Heart left ventricle (tissue), 16 donors: ENCODE measurements around the gene ATP6V1A. TPM values are rescaled to one million over a fixed set of nuclear protein-coding genes. Genes with fewer than 3 reads are reported as not detected.

Source experiments
- ATAC-seq, 4 donors: fragments of 200-7000 bp; cut with Tn5 transposase; one replicate each; pipeline ENCODE4 v1.9.1; 2020 to 2022; ENCODE audit warnings: moderate library complexity in 4 of 4, mild to moderate bottlenecking in 3 of 4, moderate number of reproducible peaks in 1 of 4
- DNase-seq, 5 donors: peaks; one replicate each; pipeline ENCODE4 v3.0.0-alpha.2; 2020
- H3K27ac ChIP-seq, 12 donors: fragments of 200-600 bp; sonication (generic) in 4 of 12; one replicate each; pipeline versions ENCODE4 v1.5.0 to v1.8.0; 2016 to 2022; ENCODE audit warnings: mild to moderate bottlenecking in 2 of 12
- H3K27me3 ChIP-seq, 9 donors: fragments of 200-600 bp; sonication (generic) in 2 of 9; one replicate each; pipeline versions ENCODE4 v1.5.1 to v1.8.0; 2016 to 2022; ENCODE audit warnings: mild to moderate bottlenecking in 3 of 9
- H3K36me3 ChIP-seq, 9 donors: fragments of 200-600 bp; sonication (generic) in 2 of 9; one replicate each; pipeline versions ENCODE4 v1.5.0 to v1.8.0; 2018 to 2022; ENCODE audit warnings: mild to moderate bottlenecking in 2 of 9
- H3K4me1 ChIP-seq, 12 donors: fragments of 200-600 bp; sonication (generic) in 4 of 12; one replicate each; pipeline versions ENCODE4 v1.5.0 to v1.8.0; 2016 to 2022; ENCODE audit warnings: mild to moderate bottlenecking in 3 of 12
- H3K4me3 ChIP-seq, 12 donors: fragments of 200-600 bp; sonication (generic) in 4 of 12; one replicate each; pipeline versions ENCODE4 v1.5.0 to v1.8.0; 2017 to 2022; ENCODE audit warnings: mild to moderate bottlenecking in 9 of 12, moderate library complexity in 4 of 12
- H3K9me3 ChIP-seq, 12 donors: fragments of 200-600 bp; sonication (generic) in 4 of 12; one replicate each; pipeline versions ENCODE4 v1.5.0 to v1.8.0; 2016 to 2022; ENCODE audit warnings: mild to moderate bottlenecking in 1 of 12
- POLR2A ChIP-seq, 2 donors: fragments of 450-650 bp; IDR thresholded peaks; one replicate each; pipeline ENCODE4 v1.6.1; 2017; ENCODE audit warnings: antibody characterized with exemption in 2 of 2, mild to moderate bottlenecking in 2 of 2, moderate library complexity in 2 of 2
- WGBS, 4 donors: extraction: QIAGEN DNeasy Blood & Tissue Kit in 2 of 4; methylation state at CpG; one replicate each; pipeline versions ENCODE4 v1.1.5 to v1.1.7; 2013 to 2018; 5-methylcytosine and 5-hydroxymethylcytosine counted together
- intact Hi-C, 10 donors: fragments of 100-400 bp; cut with DNase I; formaldehyde crosslinking; loops; one replicate each; pipeline versions ENCODE4 v1.11.1 to v1.14.2; 2022
- polyA plus RNA-seq, 2 donors: library from polyadenylated mRNA; stranded (reverse); fragments of 200-250 nt; gene quantifications; one replicate each; pipeline ENCODE4 v1.2.3, GENCODE V29; 2013
- total RNA-seq, 9 donors: library from RNA; depleted of rRNA in 2 of 9; stranded (reverse); fragments of >200 nt in 2 of 9; fragmentation: NEBNext Ultra II Directional in 3 of 9; extraction: Animal tissue kit (Norgen Biotek cat#: 25700) in 3 of 9; gene quantifications; one replicate each; pipeline versions ENCODE4 v1.1.0 to v1.2.4, GENCODE V29; 2016 to 2023
- TF ChIP-seq, protein P1 (sequence below), 12 donors: fragments of 200-600 bp; sonication (generic) in 4 of 12; IDR thresholded peaks; one replicate each; pipeline versions ENCODE4 v1.5.0 to v1.8.0; 2018 to 2022; ENCODE audit warnings: antibody characterized with exemption in 12 of 12, mild to moderate bottlenecking in 5 of 12
- donor health status: ischemic (EF 13 %, LVEDD 7.1; RV severe dilation, severe dysfunction).
- donor health status: healthy with polysubstance abuse.
- donor health status: DM: no; HTN: yes; CAD: no.
- donor health status: DM: no; HTN: no; CAD: no.
- donor health status: ischemic (EF 25% LVEDD 6.9; RV normal size, moderate dysfunction).
- donor health status: ischemic (EF 25% LVEDD 5.7; RV mildly dilated, moderate dysfunction).
- donor health status: healthy.
- donor health status: DM: yes; HTN: yes; CAD: no.
- donor health status: ischemic (EF 35%, LVEDD 5.7; RV mildly dilated, moderate dysfunction).
- donor health status: nonischemic (EF 11% LVEDD 7.7; RV severe dilation, severe dysfunction).
- donor health status: DM: yes; HTN: yes; CAD: no.
- donor health status: PGD.
- donor health status: ischemic (EF 29% LVEDD 5.4; RV normal size, mild dysfunction).
- donor health status: nonischemic (EF 23%, LVEDD 6.1; RV moderate dilation, normal function).

Gene ATP6V1A
- total and polyA plus RNA-seq, 11 donors = 5.9 to 66.8 (median 19.0) TPM

DNA sequence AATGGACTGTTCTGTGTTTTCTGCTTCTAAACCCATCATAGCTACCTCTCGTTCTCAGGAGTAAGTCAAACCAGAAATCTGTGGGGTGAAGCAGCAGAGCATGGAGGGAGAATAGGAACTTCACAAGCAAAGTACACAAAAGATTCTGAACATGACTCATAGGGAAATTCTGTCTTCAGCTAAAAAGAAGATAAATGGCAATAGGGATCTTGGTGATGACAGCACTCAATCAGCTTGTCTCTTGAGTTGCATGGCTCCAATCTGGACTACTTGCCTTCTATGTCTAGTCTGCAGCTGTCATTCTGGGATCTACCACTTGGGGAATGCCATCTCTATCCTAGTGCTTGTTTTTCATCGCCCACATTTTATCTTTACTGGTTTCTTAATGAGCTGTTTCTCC lies 78.3 kb downstream of the ATP6V1A start:
- WGBS, 4 donors = 57 to 65% (median 62%) methylated on average over 2 of the region's 2 CpGs
- TF ChIP-seq POLR2A (IDR thresholded peaks at IDR 0.05) = no peak
- TF ChIP-seq, protein P1, sequence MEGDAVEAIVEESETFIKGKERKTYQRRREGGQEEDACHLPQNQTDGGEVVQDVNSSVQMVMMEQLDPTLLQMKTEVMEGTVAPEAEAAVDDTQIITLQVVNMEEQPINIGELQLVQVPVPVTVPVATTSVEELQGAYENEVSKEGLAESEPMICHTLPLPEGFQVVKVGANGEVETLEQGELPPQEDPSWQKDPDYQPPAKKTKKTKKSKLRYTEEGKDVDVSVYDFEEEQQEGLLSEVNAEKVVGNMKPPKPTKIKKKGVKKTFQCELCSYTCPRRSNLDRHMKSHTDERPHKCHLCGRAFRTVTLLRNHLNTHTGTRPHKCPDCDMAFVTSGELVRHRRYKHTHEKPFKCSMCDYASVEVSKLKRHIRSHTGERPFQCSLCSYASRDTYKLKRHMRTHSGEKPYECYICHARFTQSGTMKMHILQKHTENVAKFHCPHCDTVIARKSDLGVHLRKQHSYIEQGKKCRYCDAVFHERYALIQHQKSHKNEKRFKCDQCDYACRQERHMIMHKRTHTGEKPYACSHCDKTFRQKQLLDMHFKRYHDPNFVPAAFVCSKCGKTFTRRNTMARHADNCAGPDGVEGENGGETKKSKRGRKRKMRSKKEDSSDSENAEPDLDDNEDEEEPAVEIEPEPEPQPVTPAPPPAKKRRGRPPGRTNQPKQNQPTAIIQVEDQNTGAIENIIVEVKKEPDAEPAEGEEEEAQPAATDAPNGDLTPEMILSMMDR (IDR thresholded peaks at IDR 0.05) = no peak
- no peaks in the 10 kb centered on the region for H3K9me3 ChIP-seq
- H3K27ac ChIP-seq = no peak overlapping the region
- H3K4me1 ChIP-seq = peaks cover 0 to 1% (median 0%) of the 10 kb centered on the region in 12 donors
- intact Hi-C loops = no loop called here
- H3K4me3 ChIP-seq = no peak overlapping the region
- DNase-seq (no peak), ATAC-seq (no peak)
- H3K27me3 ChIP-seq = no peaks in the 10 kb centered on the region
- H3K36me3 ChIP-seq = no peaks in the 10 kb centered on the region

DNA sequence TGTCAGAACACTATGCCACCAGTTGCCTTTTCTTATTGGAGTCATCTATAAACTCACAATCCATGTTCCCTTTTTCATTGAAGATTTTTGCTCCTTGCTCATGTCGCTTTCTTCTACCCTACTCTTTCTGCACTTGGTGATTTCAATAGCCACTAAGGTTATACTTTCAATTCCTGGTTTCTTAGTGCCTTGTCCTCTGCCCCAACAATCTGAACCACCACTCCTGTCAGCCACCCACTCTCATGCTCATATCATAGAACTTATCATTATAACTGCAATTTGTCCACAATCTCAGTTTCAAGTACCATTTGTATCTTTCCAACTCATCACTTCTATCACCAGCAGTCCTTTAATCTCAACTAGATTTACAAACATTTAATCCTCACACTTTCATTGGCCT lies 81.8 kb downstream of the ATP6V1A start:
- Histone ChIP-seq H3K27ac (no peak overlapping the region), H3K36me3 (no peaks in the 10 kb centered on the region), H3K9me3 (peaks cover 0 to 13% (median 0%) of the 10 kb centered on the region in 12 donors), H3K27me3 (no peaks in the 10 kb centered on the region), H3K4me1 (peaks cover 0 to 14% (median 0%) of the 10 kb centered on the region in 12 donors), H3K4me3 (no peak overlapping the region)
- no peak for TF ChIP-seq POLR2A (IDR thresholded peaks at IDR 0.05)
- ATAC-seq (no peak), DNase-seq (no peak)
- intact Hi-C loops = no loop called here
- WGBS, 4 donors = 89 to 98% (median 90%) methylated on average over 1 of the region's 1 CpG

DNA sequence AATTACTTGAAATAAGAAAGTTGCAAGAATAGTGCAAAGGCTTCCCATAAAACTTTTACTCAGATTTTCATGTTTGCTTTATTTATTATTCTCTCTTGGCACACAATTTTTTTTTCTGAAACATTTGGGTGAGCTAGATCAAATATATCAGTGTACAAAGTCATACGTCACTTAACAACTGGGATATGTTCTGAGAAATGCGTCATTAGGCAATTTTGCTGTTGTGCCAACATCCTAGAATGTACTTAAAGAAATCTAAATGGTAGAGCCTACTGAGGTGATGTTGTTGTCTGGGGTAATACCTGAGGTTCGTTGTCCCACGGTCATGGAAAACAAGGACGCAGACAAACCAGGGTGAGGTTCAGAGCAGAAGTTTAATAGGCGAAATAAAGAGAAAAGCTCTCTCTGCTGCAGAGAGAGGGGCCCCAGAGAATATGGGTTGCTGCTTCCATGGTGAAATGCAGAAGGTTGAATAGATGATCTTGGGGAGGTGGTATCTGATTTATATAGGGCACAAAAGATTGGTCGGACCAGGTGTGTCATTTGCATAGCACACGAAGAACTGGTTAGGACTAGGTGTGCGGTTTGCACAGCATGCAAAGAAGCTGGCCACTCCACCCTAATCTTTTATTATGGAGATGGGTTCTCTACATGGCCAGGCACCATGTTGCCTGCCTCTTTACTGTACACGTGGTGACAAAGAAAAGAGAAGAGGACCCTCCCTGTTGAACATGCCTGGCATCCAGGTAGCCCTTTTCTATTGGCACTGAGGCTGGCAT lies 82.9 kb downstream of the ATP6V1A start:
- Histone ChIP-seq H3K27me3 (no peaks in the 10 kb centered on the region), H3K36me3 (no peaks in the 10 kb centered on the region), H3K27ac (no peak overlapping the region), H3K4me3 (no peak overlapping the region), H3K9me3 (peaks cover 0 to 13% (median 0%) of the 10 kb centered on the region in 12 donors), H3K4me1 (peaks cover 0 to 14% (median 0%) of the 10 kb centered on the region in 12 donors)
- 85 to 87% (median 86%) methylated on average over 10 of the region's 10 CpGs for WGBS, 4 donors
- intact Hi-C loops = loop anchor here in 4 of 10 donors (10.0 kb wide), 4 partner anchors 85 to 1985 kb away; partner anchors contain the start of genes ATP6V1A (in 1 of the 4) and NAA50 (in 1 of the 4)
- TF ChIP-seq, protein P1 (IDR thresholded peaks at IDR 0.05) = no peak
- TF ChIP-seq POLR2A (IDR thresholded peaks at IDR 0.05) = no peak
- ATAC-seq = no peak
- no peak for DNase-seq

DNA sequence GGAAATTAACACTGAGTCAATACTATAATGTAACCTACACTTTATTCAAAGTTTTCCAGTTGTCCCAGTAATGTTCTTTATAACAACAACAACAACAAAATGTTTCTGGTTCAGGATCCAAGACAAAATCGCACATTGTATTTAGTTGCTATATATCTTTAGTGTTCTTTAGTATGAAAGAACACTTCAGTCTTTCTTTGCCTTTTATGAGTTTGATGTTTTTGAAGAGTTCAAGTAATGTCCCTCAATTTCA lies 84.2 kb downstream of the ATP6V1A start:
- Histone ChIP-seq H3K4me1 (peaks cover 0 to 14% (median 0%) of the 10 kb centered on the region in 12 donors), H3K27me3 (no peaks in the 10 kb centered on the region), H3K9me3 (peaks cover 0 to 13% (median 0%) of the 10 kb centered on the region in 12 donors), H3K4me3 (no peak overlapping the region), H3K36me3 (no peaks in the 10 kb centered on the region), H3K27ac (no peak overlapping the region)
- TF ChIP-seq, protein P1 (IDR thresholded peaks at IDR 0.05) = no peak
- TF ChIP-seq POLR2A (IDR thresholded peaks at IDR 0.05) = no peak
- ATAC-seq = no peak
- 0 to 1% (median 0%) methylated on average over 1 of the region's 1 CpG for WGBS, 4 donors
- no peak for DNase-seq
- intact Hi-C loops = loop anchor here in 4 of 10 donors (10.0 kb wide), 4 partner anchors 84 to 1984 kb away; partner anchors contain the start of genes ATP6V1A (in 1 of the 4) and NAA50 (in 1 of the 4)
